Subcutaneous adipose tissue (tissue), 4 donors: ENCODE measurements around the gene NIPAL4. TPM values are rescaled to one million over a fixed set of nuclear protein-coding genes. Genes with fewer than 3 reads are reported as not detected.

Source experiments
- total RNA-seq, 4 donors: library from RNA; depleted of rRNA; stranded (reverse); fragments of >200 nt; gene quantifications; one replicate each; pipeline ENCODE4 v1.1.0, GENCODE V29; 2016
- TF ChIP-seq, protein P1 (sequence below): fragments of 450-650 bp; IDR thresholded peaks from one replicate; pipeline ENCODE4 v1.5.1; 2016; ENCODE audit warnings: low read depth, mild to moderate bottlenecking, control low read depth, antibody characterized with exemption, moderate library complexity

NIPAL4 gene
- total RNA-seq, 4 donors from 2014 or later, result 0.22 to 1.3 TPM; not detected in 2

DNA sequence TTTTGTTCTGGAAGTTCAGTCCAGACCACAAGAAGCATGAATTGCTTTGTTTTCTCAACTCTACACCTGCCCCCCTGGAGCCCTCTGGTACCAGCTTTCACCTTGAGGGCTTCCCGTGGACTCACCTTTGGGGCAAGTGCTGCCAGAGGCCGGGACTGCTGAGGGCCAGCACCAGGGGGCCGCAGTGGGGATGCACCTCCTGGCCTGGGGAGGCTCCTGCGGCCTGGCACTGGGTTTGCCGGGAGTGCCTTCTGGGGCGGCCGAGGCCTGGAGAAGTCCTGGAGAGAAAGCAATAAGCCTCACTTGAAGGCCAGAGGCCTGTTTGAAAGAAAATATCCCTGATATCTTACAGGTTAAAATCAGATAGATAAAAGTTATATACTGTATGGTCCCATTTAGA, 21.7 kb downstream of the NIPAL4 start:
- TF ChIP-seq, protein P1, sequence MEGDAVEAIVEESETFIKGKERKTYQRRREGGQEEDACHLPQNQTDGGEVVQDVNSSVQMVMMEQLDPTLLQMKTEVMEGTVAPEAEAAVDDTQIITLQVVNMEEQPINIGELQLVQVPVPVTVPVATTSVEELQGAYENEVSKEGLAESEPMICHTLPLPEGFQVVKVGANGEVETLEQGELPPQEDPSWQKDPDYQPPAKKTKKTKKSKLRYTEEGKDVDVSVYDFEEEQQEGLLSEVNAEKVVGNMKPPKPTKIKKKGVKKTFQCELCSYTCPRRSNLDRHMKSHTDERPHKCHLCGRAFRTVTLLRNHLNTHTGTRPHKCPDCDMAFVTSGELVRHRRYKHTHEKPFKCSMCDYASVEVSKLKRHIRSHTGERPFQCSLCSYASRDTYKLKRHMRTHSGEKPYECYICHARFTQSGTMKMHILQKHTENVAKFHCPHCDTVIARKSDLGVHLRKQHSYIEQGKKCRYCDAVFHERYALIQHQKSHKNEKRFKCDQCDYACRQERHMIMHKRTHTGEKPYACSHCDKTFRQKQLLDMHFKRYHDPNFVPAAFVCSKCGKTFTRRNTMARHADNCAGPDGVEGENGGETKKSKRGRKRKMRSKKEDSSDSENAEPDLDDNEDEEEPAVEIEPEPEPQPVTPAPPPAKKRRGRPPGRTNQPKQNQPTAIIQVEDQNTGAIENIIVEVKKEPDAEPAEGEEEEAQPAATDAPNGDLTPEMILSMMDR, result no peak

DNA sequence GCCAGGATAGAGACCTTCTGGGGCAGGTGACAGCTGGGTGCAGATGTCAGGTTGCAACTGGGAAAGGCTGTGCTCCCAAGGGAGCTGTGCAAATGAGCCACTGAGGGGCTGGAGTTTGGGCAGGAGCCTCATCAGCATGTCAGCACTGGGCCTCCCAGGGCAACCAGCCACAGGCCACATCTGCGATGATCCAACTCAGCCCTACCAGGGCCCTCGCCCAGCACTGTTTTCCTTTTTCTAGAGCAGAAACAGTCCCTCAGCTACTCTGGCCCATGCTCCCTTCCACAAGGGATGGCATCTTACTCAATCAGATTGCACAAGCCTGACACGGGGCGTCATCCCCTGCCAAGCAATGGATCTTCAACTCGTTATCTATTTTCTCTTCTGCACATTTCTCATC, 24.8 kb downstream of the NIPAL4 start:
- TF ChIP-seq, protein P1, result no peak

DNA sequence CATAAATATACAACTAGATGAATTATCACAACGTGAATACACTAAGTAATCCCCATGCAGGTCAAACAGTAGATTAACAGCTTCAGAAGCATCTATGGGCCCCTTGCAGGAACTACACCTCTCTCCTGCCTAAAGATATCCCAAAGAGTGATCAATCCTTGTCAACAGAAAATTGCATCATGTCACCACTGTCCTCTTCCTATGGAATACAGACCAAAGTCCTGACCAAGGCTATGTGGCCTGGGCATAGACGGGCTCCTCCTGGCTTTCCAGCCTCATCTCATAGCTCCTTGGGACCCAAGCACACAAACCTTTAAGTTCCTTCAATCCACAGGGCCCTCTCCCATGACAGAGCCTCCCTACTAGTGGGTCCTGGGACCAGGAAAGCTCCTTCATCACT, 25.3 kb downstream of the NIPAL4 start:
- TF ChIP-seq, protein P1, result no peak

DNA sequence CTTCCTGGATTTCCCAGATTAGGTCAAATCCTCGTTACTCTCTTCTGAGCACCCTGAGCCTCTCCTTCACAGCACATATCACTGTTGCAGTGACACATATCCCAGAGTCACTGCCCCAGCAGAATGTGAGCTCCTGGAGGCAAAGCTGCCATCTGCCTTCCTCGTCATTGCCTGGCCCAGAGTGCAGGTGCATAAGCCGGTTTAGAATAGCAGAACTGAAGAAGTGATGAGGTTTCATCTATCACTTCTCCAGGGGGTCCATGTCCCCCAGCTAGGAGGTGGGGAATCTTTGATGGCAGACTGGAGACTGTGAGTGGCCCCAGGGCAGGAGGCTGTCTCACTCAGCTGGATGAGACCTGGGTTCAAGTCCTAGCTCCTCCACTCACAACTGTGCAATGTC, 25.8 kb downstream of the NIPAL4 start:
- TF ChIP-seq, protein P1, result no peak

DNA sequence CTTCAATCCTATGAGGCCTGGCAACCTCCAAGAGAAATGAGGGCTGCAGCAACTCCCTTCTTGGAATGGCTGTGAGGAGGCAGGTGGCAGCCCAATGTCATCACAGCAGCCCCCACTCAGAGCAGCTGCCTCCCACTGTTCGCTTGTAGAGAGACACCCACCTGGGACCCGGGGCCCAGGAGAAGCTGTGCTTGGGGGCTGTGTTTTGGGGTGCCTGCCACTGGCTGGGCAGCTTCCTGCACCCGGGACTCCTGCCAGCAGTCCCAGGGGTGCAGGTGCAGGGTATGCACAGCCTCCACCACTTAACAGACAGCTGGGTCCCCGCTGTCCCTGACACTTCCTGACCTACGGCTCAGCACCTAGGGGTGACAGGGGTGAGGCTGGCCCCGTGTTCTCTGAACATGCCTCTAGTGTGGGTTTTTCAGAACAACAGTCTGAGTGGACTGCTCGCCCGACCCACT, 26.2 kb downstream of the NIPAL4 start:
- TF ChIP-seq, protein P1, result no peak

DNA sequence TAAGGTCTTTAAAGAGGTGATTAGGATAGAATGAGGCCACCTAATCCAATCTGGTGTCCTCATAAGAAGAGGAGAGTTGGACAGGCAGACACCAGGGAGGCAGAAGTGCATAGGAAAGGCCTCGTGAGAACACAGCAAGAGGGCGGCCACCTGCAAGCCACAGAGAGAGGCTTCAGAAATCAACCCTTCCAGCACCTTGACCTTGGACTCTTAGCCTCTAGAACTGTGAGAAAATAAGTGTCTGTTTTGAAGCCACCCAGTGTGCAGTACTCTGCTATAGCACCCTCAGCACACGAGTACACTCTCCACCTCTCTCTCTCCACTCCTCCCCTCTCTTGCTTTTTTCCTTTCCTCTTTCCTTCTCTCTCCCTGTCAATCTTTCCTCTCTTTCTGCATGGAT, 26.8 kb downstream of the NIPAL4 start:
- TF ChIP-seq, protein P1, result no peak

DNA sequence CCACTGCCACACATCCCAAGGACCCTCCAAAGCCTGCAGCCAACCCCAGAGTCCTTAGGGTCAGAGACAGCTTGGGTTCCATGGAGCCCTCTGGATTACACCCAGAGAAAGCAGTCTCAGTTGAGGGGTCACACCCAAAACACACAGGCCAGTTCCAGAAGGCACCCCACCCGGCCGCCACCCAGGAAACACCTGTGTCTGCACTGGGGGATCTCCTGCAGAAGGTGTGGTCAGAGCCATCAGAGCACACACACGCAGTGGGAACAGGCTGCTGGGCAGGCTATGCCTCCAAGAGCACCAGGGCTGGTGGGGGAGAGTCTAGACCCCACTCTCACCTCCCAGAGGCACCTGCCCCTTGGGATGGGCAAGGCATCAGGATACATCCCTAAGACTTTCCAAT, 27.3 kb downstream of the NIPAL4 start:
- TF ChIP-seq, protein P1, result no peak
